Measurements from ENCODE around the gene ANKRD16.
A peak's percentile ranks its signal among the peaks of the same experiment; 100 is the strongest.
"Not testable (repeated sequence)": the region's sequence is repeated elsewhere in the genome, so short reads cannot be mapped to it uniquely, and the experiment has no call there.

The ANKRD16 gene

DNA sequence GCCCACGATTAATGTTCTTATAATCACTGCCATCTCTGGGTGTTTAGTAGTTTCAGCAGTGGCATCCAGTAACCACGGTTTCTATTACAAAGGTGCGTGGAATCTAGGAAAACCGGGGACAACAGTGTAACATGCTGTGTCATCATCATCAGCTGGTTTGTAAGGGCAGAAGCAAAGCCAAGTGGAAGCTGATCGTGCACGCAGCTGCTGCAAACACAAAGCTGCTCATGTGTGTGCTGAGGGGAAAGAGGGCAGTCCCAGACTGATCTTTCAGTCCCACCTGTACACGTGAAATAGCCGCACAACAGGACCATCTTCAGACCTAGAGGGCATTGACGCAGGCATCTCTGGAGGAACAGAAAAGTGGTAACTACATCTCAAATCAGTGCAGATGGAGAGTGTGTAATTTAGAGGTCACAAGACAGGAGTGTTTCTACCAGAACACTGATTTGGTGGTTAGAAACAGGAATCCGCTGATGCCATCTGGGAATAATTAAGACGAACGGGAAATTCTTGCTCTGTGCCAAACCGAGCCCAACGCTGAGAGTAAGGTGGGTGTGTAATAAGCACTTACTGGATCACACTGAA lies 13.4 kb downstream of the ANKRD16 start:
- ATAC-seq (replicated peaks) (no peak), DNase-seq (no peak)
- no peak overlapping the region for H3K4me3 Mint-ChIP-seq
- no peaks in the 10 kb centered on the region for H3K9me3 Mint-ChIP-seq
- peaks cover 21 to 31% of the 10 kb centered on the region in 2 donors for H3K4me1 Mint-ChIP-seq
- H3K27me3 Mint-ChIP-seq, result no peaks in the 10 kb centered on the region
- peaks cover 36 to 39% of the 10 kb centered on the region in 2 donors for H3K36me3 Mint-ChIP-seq
- H3K27ac Mint-ChIP-seq, result peak overlapping the region; percentile 44

GRCh38 chr10:5873515-5873995 lies 16.1 kb downstream of the ANKRD16 start:
- ATAC-seq (replicated peaks), result peak; percentile 95 to 96
- Mint-ChIP-seq H3K36me3 (peaks cover 36 to 47% of the 10 kb centered on the region in 2 donors), H3K9me3 (peaks cover 0 to 2% of the 10 kb centered on the region in 2 donors), H3K4me3 (peak overlapping the region; percentile 79 to 80), H3K27me3 (no peaks in the 10 kb centered on the region), H3K4me1 (peaks cover 25 to 36% of the 10 kb centered on the region in 2 donors), H3K27ac (peak overlapping the region; percentile 92)
- DNase-seq, result peak; percentile 68

GRCh38 chr10:5871596-5871995 lies 18.1 kb downstream of the ANKRD16 start:
- no peak for ATAC-seq (replicated peaks)
- Mint-ChIP-seq H3K36me3 (peaks cover 36 to 49% of the 10 kb centered on the region in 2 donors), H3K27me3 (no peaks in the 10 kb centered on the region), H3K4me1 (peaks cover 30 to 51% of the 10 kb centered on the region in 2 donors), H3K4me3 (no peak overlapping the region), H3K9me3 (peaks cover 0 to 6% of the 10 kb centered on the region in 2 donors), H3K27ac (peak overlapping the region; percentile 84)
- DNase-seq, result no peak

DNA sequence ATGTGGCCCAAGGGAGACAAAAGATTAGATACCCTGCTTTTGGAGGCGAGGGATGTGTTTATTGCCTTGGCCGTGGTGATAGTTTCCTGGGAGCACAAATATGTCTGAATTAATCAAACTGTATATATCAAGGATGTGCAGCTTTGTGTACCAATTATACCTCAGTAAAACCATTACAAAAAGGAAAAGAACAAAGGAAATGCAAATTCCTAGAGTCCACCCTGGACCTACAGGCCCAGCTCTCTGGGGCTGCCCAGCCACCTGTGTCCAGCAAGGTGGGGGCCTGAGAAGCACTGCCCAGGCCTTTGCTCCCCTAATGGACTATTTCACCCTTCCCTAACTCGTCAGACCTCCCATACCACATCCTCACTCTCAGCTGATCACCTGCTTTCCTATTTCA lies 20.5 kb downstream of the ANKRD16 start:
- H3K27me3 Mint-ChIP-seq, result no peaks in the 10 kb centered on the region
- no peak for DNase-seq
- H3K9me3 Mint-ChIP-seq, result peaks cover 0 to 6% of the 10 kb centered on the region in 2 donors
- no peak overlapping the region for H3K4me3 Mint-ChIP-seq
- peak overlapping the region; percentile 27 for H3K27ac Mint-ChIP-seq
- peaks cover 33 to 49% of the 10 kb centered on the region in 2 donors for H3K4me1 Mint-ChIP-seq
- H3K36me3 Mint-ChIP-seq, result peaks cover 23 to 36% of the 10 kb centered on the region in 2 donors
- no peak for ATAC-seq (replicated peaks)

GRCh38 chr10:5868383-5868782 lies 21.3 kb downstream of the ANKRD16 start:
- ATAC-seq (replicated peaks); H3K27ac Mint-ChIP-seq; H3K9me3 Mint-ChIP-seq; DNase-seq; H3K27me3 Mint-ChIP-seq; H3K4me3 Mint-ChIP-seq: not testable (repeated sequence)
- H3K36me3 Mint-ChIP-seq, result peaks cover 23 to 41% of the 10 kb centered on the region in 2 donors
- peaks cover 29 to 42% of the 10 kb centered on the region in 2 donors for H3K4me1 Mint-ChIP-seq

DNA sequence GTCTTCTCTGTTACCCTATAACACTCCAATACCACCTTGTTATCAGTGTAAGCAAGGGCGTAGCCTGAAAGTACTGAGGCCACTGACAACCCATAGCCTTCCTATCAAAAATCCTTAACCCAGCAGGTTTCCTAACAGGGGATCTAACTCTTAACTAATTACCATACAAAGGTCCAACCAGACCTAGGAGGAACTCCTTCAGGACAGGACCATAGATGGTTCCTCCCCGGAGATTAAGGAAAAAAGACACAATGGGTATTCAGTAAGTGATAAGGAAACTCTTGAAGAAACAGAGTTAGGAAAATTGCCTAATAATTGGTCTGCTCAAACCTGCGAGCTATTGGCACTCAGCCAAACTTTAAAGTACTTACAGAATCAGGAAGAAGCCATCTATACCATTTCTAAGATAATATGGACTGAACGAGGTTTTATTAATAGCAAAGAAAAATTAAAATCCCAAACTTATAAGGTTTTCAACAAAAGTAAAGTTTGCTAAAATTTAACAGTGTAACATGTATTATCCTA lies 22.5 kb downstream of the ANKRD16 start:
- H3K4me3 Mint-ChIP-seq; H3K9me3 Mint-ChIP-seq; ATAC-seq (replicated peaks); H3K27ac Mint-ChIP-seq; DNase-seq; H3K27me3 Mint-ChIP-seq: not testable (repeated sequence)
- Mint-ChIP-seq H3K4me1 (peaks cover 37 to 46% of the 10 kb centered on the region in 2 donors), H3K36me3 (peaks cover 34 to 53% of the 10 kb centered on the region in 2 donors)

DNA sequence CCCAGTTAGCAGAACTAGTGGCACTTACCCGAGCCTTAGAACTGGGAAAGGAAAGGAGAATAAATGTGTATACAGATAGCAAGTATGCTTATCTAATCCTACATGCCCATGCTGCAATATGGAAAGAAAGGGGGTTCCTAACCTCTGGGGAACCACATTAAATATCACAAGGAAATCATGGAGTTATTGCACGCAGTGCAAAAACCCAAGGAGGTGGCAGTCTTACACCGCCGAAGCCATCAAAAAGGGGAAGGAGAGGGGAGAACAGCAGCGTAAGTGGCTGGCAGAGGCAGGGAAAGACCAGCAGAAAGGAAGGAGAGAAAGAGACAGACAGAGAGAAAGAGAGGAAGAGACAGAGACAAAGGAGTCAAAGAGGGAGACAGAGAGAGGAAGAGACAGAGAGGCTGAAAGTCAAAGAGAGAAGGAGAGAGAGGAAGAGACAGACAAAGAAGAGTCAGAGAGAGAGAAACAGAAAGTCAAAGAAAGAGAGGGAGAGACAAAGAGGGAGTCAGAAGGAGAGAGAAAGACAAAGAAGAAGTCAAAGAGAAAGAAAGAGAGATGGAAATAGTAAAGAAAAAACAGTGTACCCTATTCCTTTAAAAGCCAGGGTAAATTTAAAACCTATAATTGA lies 23.1 kb downstream of the ANKRD16 start:
- H3K4me3 Mint-ChIP-seq, result peak overlapping the region; percentile 44 to 66
- DNase-seq, result not testable (repeated sequence)
- ATAC-seq (replicated peaks), result peak in 1 of 2 donors; percentile 20

GRCh38 chr10:5862981-5863685 lies 26.6 kb downstream of the ANKRD16 start:
- not testable (repeated sequence) for ATAC-seq (replicated peaks); DNase-seq; H3K27me3 Mint-ChIP-seq; H3K9me3 Mint-ChIP-seq; H3K4me3 Mint-ChIP-seq
- Mint-ChIP-seq H3K4me1 (peaks cover 31 to 53% of the 10 kb centered on the region in 2 donors), H3K27ac (peak overlapping the region; percentile 95), H3K36me3 (peaks cover 23 to 37% of the 10 kb centered on the region in 2 donors)

More for the DNA sequence above, 23.1 kb downstream of the ANKRD16 start:
- not testable (repeated sequence) for H3K27me3 Mint-ChIP-seq, H3K9me3 Mint-ChIP-seq
- H3K36me3 Mint-ChIP-seq, result peaks cover 33 to 52% of the 10 kb centered on the region in 2 donors
- peak overlapping the region; percentile 52 for H3K27ac Mint-ChIP-seq
- peaks cover 34 to 46% of the 10 kb centered on the region in 2 donors for H3K4me1 Mint-ChIP-seq

- H3K36me3 Mint-ChIP-seq, result peaks cover 20 to 31% of the 10 kb centered on the region in 2 donors
- peaks cover 0 to 3% of the 10 kb centered on the region in 2 donors for H3K9me3 Mint-ChIP-seq
- DNase-seq, result peak; percentile 63
- peaks cover 30 to 47% of the 10 kb centered on the region in 2 donors for H3K4me1 Mint-ChIP-seq
- peak; percentile 89 to 90 for ATAC-seq (replicated peaks)
- peak overlapping the region; percentile 46 to 75 for H3K4me3 Mint-ChIP-seq
- peak overlapping the region; percentile 95 for H3K27ac Mint-ChIP-seq
- no peaks in the 10 kb centered on the region for H3K27me3 Mint-ChIP-seq
Measured at GRCh38 chr10:5862360-5862961, 27.2 kb downstream of the ANKRD16 start.

- H3K36me3 Mint-ChIP-seq, result peaks cover 20 to 31% of the 10 kb centered on the region in 2 donors
- H3K27ac Mint-ChIP-seq, result no peak overlapping the region
- H3K9me3 Mint-ChIP-seq, result peaks cover 0 to 3% of the 10 kb centered on the region in 2 donors
- ATAC-seq (replicated peaks), result no peak
- H3K4me1 Mint-ChIP-seq, result peaks cover 22 to 38% of the 10 kb centered on the region in 2 donors
- DNase-seq, result no peak
- H3K4me3 Mint-ChIP-seq, result no peak overlapping the region
- no peaks in the 10 kb centered on the region for H3K27me3 Mint-ChIP-seq
Measured at GRCh38 chr10:5860066-5860465, 29.6 kb downstream of the ANKRD16 start.

DNA sequence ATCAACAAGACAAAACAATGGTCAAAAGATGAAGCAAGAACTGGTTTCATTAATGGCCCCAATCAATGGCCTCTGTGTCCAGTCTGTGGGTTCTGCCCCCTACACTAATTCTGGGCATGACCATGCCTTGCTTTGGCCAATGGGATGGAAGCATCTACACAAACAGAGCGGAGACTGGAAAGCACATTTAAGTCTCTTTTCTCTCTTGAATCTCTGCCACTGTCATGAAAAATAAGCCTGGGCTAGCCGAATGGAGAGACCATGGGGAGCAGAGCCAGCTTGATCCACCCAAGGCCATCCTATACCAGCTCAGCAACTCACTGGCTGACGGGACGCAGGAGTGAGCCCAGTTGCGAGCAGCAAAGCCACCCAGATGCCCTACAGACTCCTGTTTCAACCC lies 30.9 kb downstream of the ANKRD16 start:
- ATAC-seq (replicated peaks) (no peak), DNase-seq (no peak)
- H3K27me3 Mint-ChIP-seq, result no peaks in the 10 kb centered on the region
- H3K4me3 Mint-ChIP-seq, result no peak overlapping the region
- peaks cover 14 to 28% of the 10 kb centered on the region in 2 donors for H3K36me3 Mint-ChIP-seq
- H3K27ac Mint-ChIP-seq, result no peak overlapping the region
- H3K9me3 Mint-ChIP-seq, result peaks cover 0 to 3% of the 10 kb centered on the region in 2 donors
- peaks cover 26 to 43% of the 10 kb centered on the region in 2 donors for H3K4me1 Mint-ChIP-seq

DNA sequence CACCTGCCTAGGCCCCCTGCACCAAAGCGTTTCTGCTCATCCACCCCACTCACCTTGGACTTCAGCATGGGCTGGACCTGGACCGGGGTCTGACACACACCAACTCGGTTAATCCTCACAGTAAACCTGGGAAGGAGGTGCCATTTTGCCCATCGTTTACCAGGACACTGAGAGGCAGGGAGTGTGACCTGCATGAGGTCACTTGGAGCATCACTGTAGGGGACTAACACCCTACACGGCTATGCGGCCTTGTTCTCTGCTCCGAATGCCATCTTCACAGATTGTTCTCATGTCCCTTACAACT lies 33.0 kb downstream of the ANKRD16 start:
- Mint-ChIP-seq H3K9me3 (peaks cover 0 to 4% of the 10 kb centered on the region in 2 donors), H3K36me3 (peaks cover 8 to 15% of the 10 kb centered on the region in 2 donors), H3K4me1 (peaks cover 25 to 43% of the 10 kb centered on the region in 2 donors), H3K4me3 (no peak overlapping the region), H3K27me3 (no peaks in the 10 kb centered on the region), H3K27ac (no peak overlapping the region)
- ATAC-seq (replicated peaks), result no peak
- no peak for DNase-seq

- DNase-seq (no peak), ATAC-seq (replicated peaks) (no peak)
- Mint-ChIP-seq H3K27ac (peak overlapping the region; percentile 47), H3K4me3 (no peak overlapping the region), H3K27me3 (no peaks in the 10 kb centered on the region), H3K9me3 (peaks cover 0 to 4% of the 10 kb centered on the region in 2 donors), H3K36me3 (peaks cover 6 to 12% of the 10 kb centered on the region in 2 donors), H3K4me1 (peaks cover 22 to 41% of the 10 kb centered on the region in 2 donors)
Measured at GRCh38 chr10:5855979-5856700, 33.6 kb downstream of the ANKRD16 start.

Measured in stimulated activated naive B cell treated with anti-CD40 and anti-IgM and Interleukin-4, amounts not matched to agents 10 μg/mL and 1 μg/mL and 100 μg/mL, for 72 hours (primary cell).